OCI-LY7 (cell line): ENCODE measurements around the gene ARHGAP24. TPM values are rescaled to one million over a fixed set of nuclear protein-coding genes. Genes with fewer than 3 reads are reported as not detected.

Experiments used
- BruUV-seq: library from RNA; stranded (reverse); fragments of 400-500 nt; replicated peaks from 2 replicates; lab custom pipeline; 2021; lab: Mats Ljungman, UMichigan
- CTCF ChIA-PET: fragments of 300-600 bp; sonication (Branson Sonifier 250); formaldehyde crosslinking; loops from one replicate; lab custom pipeline; 2022; ENCODE audit warnings: antibody characterized with exemption; ENCODE audit not compliant: unreplicated experiment; lab: Charles Lee
- POLR2A ChIA-PET: fragments of 300-600 bp; sonication (Branson Sonifier 250); formaldehyde crosslinking; loops from one replicate; lab custom pipeline; 2022; ENCODE audit warnings: antibody characterized with exemption; lab: Charles Lee
- DNase-seq: peaks from one replicate; pipeline ENCODE4 v3.0.0-alpha.2; 2015; ENCODE audit warnings: low spot score
- H2AFZ ChIP-seq: fragments of 200-600 bp; sonication (generic), shearing (Covaris generic); 2 replicates; pipeline ENCODE4 v1.6.1; 2014; ENCODE audit warnings: mild to moderate bottlenecking, antibody characterized with exemption, low read length, moderate library complexity
- H3K27ac ChIP-seq: fragments of 200-600 bp; sonication (generic); 2 replicates; pipeline ENCODE4 v1.5.1; 2014; ENCODE audit warnings: mixed run types, low read depth, mild to moderate bottlenecking, moderate library complexity, low read length, inconsistent platforms; ENCODE audit not compliant: poor library complexity, severe bottlenecking
- H3K36me3 ChIP-seq: fragments of 200-600 bp; sonication (generic); 2 replicates; pipeline ENCODE4 v1.6.1; 2014; ENCODE audit warnings: mild to moderate bottlenecking, antibody characterized with exemption, low read length, moderate library complexity, mixed read lengths; ENCODE audit not compliant: insufficient read depth
- H3K4me1 ChIP-seq: fragments of 200-600 bp; sonication (generic); 2 replicates; pipeline ENCODE4 v1.5.1; 2014; ENCODE audit warnings: mild to moderate bottlenecking, low read length; ENCODE audit not compliant: insufficient read depth, poor library complexity, severe bottlenecking
- H3K4me2 ChIP-seq: fragments of 200-600 bp; sonication (generic); 2 replicates; pipeline ENCODE4 v1.6.1; 2014; ENCODE audit warnings: mild to moderate bottlenecking, low read length
- H3K4me3 ChIP-seq: fragments of 200-600 bp; sonication (generic); 2 replicates; pipeline ENCODE4 v1.5.1; 2014; ENCODE audit warnings: mild to moderate bottlenecking, low read depth, low read length; ENCODE audit not compliant: poor library complexity, severe bottlenecking
- H3K79me2 ChIP-seq: fragments of 200-600 bp; sonication (generic); 2 replicates; pipeline ENCODE4 v1.6.1; 2016; ENCODE audit warnings: low read depth, mild to moderate bottlenecking, low read length, moderate library complexity, mixed read lengths; ENCODE audit not compliant: insufficient read depth
- H3K9me2 ChIP-seq: fragments of 200-600 bp; sonication (generic); 2 replicates; pipeline ENCODE4 v1.6.1; 2016; ENCODE audit warnings: mild to moderate bottlenecking, low read length, mixed read lengths; ENCODE audit not compliant: insufficient read depth
- H3K9me3 ChIP-seq: fragments of 200-600 bp; sonication (generic); 2 replicates; pipeline ENCODE4 v1.6.1; 2014; ENCODE audit warnings: mild to moderate bottlenecking, mixed run types, low read length, mixed read lengths
- H4K20me1 ChIP-seq: fragments of 200-600 bp; sonication (generic); 2 replicates; pipeline ENCODE4 v1.6.1; 2014; ENCODE audit warnings: mild to moderate bottlenecking, antibody characterized with exemption, low read length, moderate library complexity, mixed read lengths; ENCODE audit not compliant: insufficient read depth
- CTCF ChIP-seq: fragments of 200-600 bp; sonication (generic); conservative IDR thresholded peaks from 2 replicates; pipeline ENCODE4 v1.5.1; 2014; ENCODE audit warnings: mild to moderate bottlenecking, antibody characterized with exemption, low read length, moderate library complexity, mixed read lengths
- EZH2phosphoT487 ChIP-seq: fragments of 200-600 bp; sonication (generic); IDR thresholded peaks from 2 replicates; pipeline ENCODE4 v1.6.1; 2018; ENCODE audit warnings: low read depth, borderline replicate concordance, mild to moderate bottlenecking, mixed run types, antibody characterized with exemption, low read length, moderate library complexity, mixed read lengths
- intact Hi-C: fragments of 100-400 bp; cut with micrococcal nuclease; formaldehyde crosslinking; loops from one replicate; pipeline ENCODE4 v1.10.0; 2022; ENCODE audit not compliant: unreplicated experiment
- total RNA-seq, 2 experiments: library from RNA; depleted of rRNA in 1 of 2; stranded (reverse); fragments of >200 nt in 1 of 2; shearing (Covaris generic) in 1 of 2; gene quantifications; 2 replicates each; pipeline ENCODE4 v1.2.3, GENCODE V29; 2014 to 2022

The ARHGAP24 gene
- total RNA-seq, 2 experiments from 2014 or later = 0.88 to 4.4 TPM

GRCh38 chr4:85632981-85633380, 158.0 kb downstream of the ARHGAP24 start:
- Histone ChIP-seq H4K20me1 (no peaks in the 10 kb centered on the region), H3K4me1 (no peaks in the 10 kb centered on the region), H3K4me3 (no peak overlapping the region), H3K27ac (no peak overlapping the region), H3K9me2 (no peaks in the 10 kb centered on the region), H3K9me3 (no peaks in the 10 kb centered on the region), H3K36me3 (no peaks in the 10 kb centered on the region), H3K4me2 (no peak overlapping the region), H3K79me2 (no peaks in the 10 kb centered on the region), H2AFZ (no peak overlapping the region)
- intact Hi-C loops = no loop called here
- ChIA-PET CTCF (no interaction called here), POLR2A (no interaction called here)
- BruUV-seq = no TSS peak
- no peak for TF ChIP-seq EZH2phosphoT487
- no peak for DNase-seq

- ChIA-PET CTCF (no interaction called here), POLR2A (interaction anchor here (1.1 kb wide), 1 partner anchor 10 kb away, joined by 3 read pairs; no protein-coding TSS in a partner anchor)
- DNase-seq = no peak
- Histone ChIP-seq H3K79me2 (no peaks in the 10 kb centered on the region), H3K36me3 (no peaks in the 10 kb centered on the region), H3K27ac (no peak overlapping the region), H3K9me2 (no peaks in the 10 kb centered on the region), H2AFZ (no peak overlapping the region), H3K9me3 (no peaks in the 10 kb centered on the region), H3K4me1 (no peaks in the 10 kb centered on the region), H3K4me2 (no peak overlapping the region), H4K20me1 (no peaks in the 10 kb centered on the region), H3K4me3 (no peak overlapping the region)
- BruUV-seq = no TSS peak
- intact Hi-C loops = no loop called here
- TF ChIP-seq CTCF (no peak), EZH2phosphoT487 (no peak)
These were observed 162.8 kb downstream of the ARHGAP24 start for GRCh38 chr4:85637778-85638177.

- H3K36me3 ChIP-seq = no peaks in the 10 kb centered on the region
These were observed 165.0 kb downstream of the ARHGAP24 start for GRCh38 chr4:85639946-85640345.

More at GRCh38 chr4:85639946-85640345, 165.0 kb downstream of the ARHGAP24 start:
- CTCF ChIA-PET = no interaction called here
- intact Hi-C loops = no loop called here
- Histone ChIP-seq H3K9me2 (no peaks in the 10 kb centered on the region), H3K4me1 (no peaks in the 10 kb centered on the region), H4K20me1 (no peaks in the 10 kb centered on the region), H3K4me3 (no peak overlapping the region), H3K27ac (no peak overlapping the region), H3K4me2 (no peak overlapping the region), H2AFZ (no peak overlapping the region), H3K79me2 (no peaks in the 10 kb centered on the region), H3K9me3 (no peaks in the 10 kb centered on the region)
- no peak for DNase-seq
- POLR2A ChIA-PET = interaction anchor here (0.6 to 3.7 kb wide), 4 partner anchors 8 to 1135 kb away, joined by 3 to 14 read pairs (median 4); no protein-coding TSS in a partner anchor
- TF ChIP-seq EZH2phosphoT487 (no peak), CTCF (no peak)
- no TSS peak for BruUV-seq
